ENCODE results near the gene LRRC8A. TPM values are rescaled to one million over a fixed set of nuclear protein-coding genes. Genes with fewer than 3 reads are reported as not detected.

LRRC8A gene
- total RNA-seq, 2 experiments from 2014 or later: 13.1 to 13.2 TPM

DNA sequence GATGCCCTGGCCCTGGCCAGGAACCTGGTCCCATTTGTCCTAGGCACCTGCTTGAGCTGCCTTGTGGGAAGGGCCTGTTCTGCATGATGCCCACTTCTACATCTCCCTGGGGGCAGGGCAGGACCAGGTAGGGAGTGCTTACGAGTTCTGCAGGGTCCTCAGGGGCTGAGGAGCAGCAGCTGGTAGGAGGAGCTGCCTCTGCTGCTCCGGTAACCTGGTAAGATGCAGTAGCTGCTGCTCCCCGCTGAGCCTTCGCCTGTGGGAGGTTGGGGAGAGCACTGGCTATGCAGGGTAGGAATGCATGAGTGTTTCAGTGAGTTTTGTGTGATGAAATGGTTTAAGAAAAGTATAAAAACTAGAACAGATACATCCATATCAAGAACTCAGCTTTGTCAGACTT, 13.6 kb downstream of the LRRC8A start:
- Mint-ChIP-seq H3K27ac (no peak overlapping the region), H3K27me3 (ENCODE audit: low read depth) (no peaks in the 10 kb centered on the region), H3K36me3 (ENCODE audit: low read depth) (peaks cover 11% of the 10 kb centered on the region), H3K9me3 (no peaks in the 10 kb centered on the region), H3K4me3 (no peak overlapping the region), H3K4me1 (ENCODE audit: low read depth) (peaks cover 72% of the 10 kb centered on the region)
- intact Hi-C loops (cut with micrococcal nuclease): no loop called here
- DNase-seq: no peak
- CTCF ChIA-PET: interaction anchor here (0.6 to 0.8 kb wide), 2 partner anchors 15 to 33 kb away, joined by 3 read pairs; no protein-coding TSS in a partner anchor

DNA sequence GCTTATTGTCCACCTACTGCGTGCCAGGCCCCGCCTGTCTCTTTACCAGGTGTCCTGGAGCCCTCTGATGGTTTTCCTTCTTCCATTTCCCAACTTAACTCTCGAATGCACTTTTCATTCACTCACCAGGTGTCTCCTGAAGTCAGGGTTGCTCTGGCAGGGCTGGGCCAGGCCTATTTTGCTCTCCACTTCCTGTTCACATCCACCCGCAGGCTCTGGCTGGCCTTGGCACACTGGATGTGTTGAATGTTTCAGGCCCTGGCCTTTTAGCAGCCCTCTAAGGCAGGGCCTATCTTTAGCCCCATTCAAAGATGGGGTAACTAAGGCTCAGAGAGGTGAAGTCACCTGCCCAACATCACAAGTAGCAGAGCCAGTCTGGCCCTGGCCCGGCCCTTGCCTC, 16.4 kb downstream of the LRRC8A start:
- intact Hi-C loops (cut with micrococcal nuclease): no loop called here
- CTCF ChIA-PET: interaction anchor here (0.7 to 1.3 kb wide), 2 partner anchors 29 to 33 kb away, joined by 3 to 4 read pairs; no protein-coding TSS in a partner anchor
- no peak overlapping the region for H3K4me3 Mint-ChIP-seq

DNA sequence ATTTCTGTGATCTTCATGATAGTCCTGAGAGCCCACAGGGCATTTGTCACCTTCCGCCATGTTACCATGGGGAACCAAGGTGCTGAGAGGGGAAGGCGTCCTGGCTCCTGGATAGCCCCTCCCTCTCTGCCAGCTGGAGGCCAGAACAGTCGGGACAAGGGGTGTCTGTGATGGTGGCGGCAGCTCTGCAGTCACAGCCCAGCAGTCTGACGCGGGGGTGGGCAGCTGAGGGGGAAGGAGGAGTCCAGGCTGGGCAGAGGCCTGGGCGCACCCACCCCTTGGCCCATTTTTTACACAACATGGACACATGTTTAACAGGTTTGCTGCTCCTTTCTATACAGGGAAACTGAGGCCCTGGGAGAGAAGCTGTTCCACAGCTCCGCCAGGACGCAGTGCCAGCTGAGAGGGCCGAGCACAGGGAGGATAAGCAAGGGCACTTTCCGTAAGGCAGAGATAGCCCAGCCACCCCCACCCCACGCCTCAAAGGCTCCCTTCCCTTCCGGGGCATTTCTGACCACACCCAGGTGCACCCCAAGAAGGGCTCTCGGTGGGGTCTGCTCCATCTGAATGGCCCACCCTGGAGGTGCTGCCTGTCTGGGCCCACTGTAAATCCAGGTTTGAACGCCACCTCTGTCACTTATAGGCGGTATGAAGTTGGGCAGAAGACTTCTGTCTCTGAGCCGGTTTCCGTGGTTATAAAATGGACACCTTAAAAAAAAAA, 17.1 kb downstream of the LRRC8A start:
- CTCF ChIA-PET: interaction anchor here (1.3 kb wide), 1 partner anchor 28 kb away, joined by 3 read pairs; no protein-coding TSS in a partner anchor
- Mint-ChIP-seq H3K4me1 (ENCODE audit: low read depth) (peaks cover 85% of the 10 kb centered on the region), H3K9me3 (no peaks in the 10 kb centered on the region), H3K36me3 (ENCODE audit: low read depth) (peaks cover 9% of the 10 kb centered on the region), H3K4me3 (no peak overlapping the region), H3K27ac (peak overlapping the region; percentile 90), H3K27me3 (ENCODE audit: low read depth) (no peaks in the 10 kb centered on the region)
- intact Hi-C loops (cut with micrococcal nuclease): no loop called here
- no peak for DNase-seq

More for the DNA sequence above, 16.4 kb downstream of the LRRC8A start:
- DNase-seq: no peak
- no peaks in the 10 kb centered on the region for H3K9me3 Mint-ChIP-seq
- H3K36me3 Mint-ChIP-seq (ENCODE audit: low read depth): peaks cover 10% of the 10 kb centered on the region
- H3K27me3 Mint-ChIP-seq (ENCODE audit: low read depth): no peaks in the 10 kb centered on the region
- peaks cover 82% of the 10 kb centered on the region for H3K4me1 Mint-ChIP-seq (ENCODE audit: low read depth)
- H3K27ac Mint-ChIP-seq: peak overlapping the region; percentile 90

DNA sequence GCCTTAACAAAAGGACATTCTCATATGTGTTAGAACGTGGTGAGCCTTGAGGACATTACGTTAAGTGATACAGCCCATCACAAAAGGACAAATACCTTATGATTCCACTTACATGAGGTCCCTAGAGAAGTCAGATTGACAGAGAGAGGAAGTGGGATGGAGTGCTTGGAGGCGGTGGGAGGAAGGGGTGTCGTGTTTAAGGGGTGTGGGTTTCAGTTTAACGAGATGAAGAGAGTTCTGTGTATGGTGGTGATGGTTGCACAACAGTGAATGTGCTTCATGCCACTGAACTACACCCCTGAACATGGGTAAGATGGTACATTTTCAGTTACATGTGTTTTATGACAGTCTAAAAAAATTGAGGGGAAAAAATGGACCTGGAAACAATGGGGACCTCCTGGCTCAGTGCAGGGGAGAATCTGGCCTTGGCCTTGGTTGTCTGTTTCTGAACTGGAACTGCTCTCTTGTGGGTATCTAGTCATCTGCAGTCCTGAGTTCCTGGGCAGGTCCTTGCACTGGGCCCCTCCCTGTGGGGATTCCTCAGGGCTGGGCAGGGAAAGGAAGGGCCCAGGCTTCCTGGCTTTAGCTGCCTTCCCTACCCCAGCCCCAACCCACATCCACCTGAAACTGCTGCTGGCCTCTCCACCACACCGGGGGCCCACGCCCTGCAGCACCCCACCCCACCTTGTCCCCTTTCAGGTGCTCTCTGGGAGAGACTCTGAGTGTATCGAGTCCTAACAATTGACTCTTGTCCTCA, 17.8 kb downstream of the LRRC8A start:
- peaks cover 85% of the 10 kb centered on the region for H3K4me1 Mint-ChIP-seq (ENCODE audit: low read depth)
- H3K27me3 Mint-ChIP-seq (ENCODE audit: low read depth): no peaks in the 10 kb centered on the region
- peak overlapping the region; percentile 90 for H3K27ac Mint-ChIP-seq
- DNase-seq: peak; percentile 69
- intact Hi-C loops (cut with micrococcal nuclease): no loop called here
- H3K36me3 Mint-ChIP-seq (ENCODE audit: low read depth): peaks cover 8% of the 10 kb centered on the region
- no peaks in the 10 kb centered on the region for H3K9me3 Mint-ChIP-seq
- CTCF ChIA-PET: interaction anchor here (1.0 to 1.6 kb wide), 2 partner anchors 18 to 28 kb away, joined by 3 to 4 read pairs; partner anchors contain the start of genes KYAT1 and LRRC8A
- no peak overlapping the region for H3K4me3 Mint-ChIP-seq

DNA sequence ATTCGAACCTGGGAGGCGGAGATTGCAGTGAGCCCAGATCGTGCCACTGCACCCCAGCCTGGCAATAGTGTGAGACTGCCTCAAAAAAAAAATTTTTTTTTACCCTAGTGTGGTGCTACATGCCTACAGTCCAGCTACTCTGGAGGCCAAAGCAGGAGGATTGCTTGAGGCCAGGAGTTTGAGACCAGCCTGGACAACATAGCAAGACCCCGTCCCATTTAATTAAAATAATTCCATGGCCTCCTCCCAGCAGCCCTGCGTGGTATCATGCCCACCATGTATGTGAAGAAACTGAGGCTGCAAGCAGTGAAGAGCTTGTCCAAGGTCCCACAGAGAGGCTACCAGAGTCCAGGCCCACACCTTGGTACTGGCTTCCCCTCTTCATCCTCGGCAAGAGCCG, 19.4 kb downstream of the LRRC8A start:
- Mint-ChIP-seq H3K9me3 (no peaks in the 10 kb centered on the region), H3K36me3 (ENCODE audit: low read depth) (peaks cover 7% of the 10 kb centered on the region), H3K27ac (no peak overlapping the region), H3K4me3 (no peak overlapping the region), H3K4me1 (ENCODE audit: low read depth) (peaks cover 69% of the 10 kb centered on the region), H3K27me3 (ENCODE audit: low read depth) (no peaks in the 10 kb centered on the region)
- no peak for DNase-seq
- intact Hi-C loops (cut with micrococcal nuclease): no loop called here
- CTCF ChIA-PET: interaction anchor here (0.6 to 0.7 kb wide), 3 partner anchors 21 to 298 kb away, joined by 3 to 5 read pairs (median 5); no protein-coding TSS in a partner anchor

DNA sequence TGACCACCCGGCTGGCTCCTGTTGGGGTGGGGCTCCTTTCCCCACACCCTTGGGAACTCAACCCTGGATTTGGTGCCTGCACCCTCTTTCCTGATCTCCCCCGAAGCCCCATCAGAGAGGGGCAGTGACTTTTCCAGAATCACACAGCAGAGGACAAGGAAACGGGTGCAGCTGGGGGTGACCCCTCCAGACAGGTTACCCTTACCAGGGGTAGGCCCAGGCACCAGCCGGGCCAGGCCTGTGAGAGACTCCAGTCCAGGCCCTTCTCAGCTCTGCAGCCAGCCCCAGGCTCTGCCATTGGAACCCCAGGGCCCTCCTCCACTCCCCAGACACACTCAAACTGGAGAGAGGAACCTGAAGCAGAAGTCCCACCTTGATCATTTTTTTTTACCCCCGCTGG, 19.9 kb downstream of the LRRC8A start:
- Mint-ChIP-seq H3K9me3 (no peaks in the 10 kb centered on the region), H3K27me3 (ENCODE audit: low read depth) (no peaks in the 10 kb centered on the region), H3K27ac (peak overlapping the region; percentile 75), H3K4me1 (ENCODE audit: low read depth) (peaks cover 71% of the 10 kb centered on the region), H3K4me3 (no peak overlapping the region), H3K36me3 (ENCODE audit: low read depth) (peaks cover 7% of the 10 kb centered on the region)
- CTCF ChIA-PET: interaction anchor here (0.5 to 0.7 kb wide), 4 partner anchors 21 to 299 kb away, joined by 3 to 5 read pairs (median 4); no protein-coding TSS in a partner anchor
- no peak for DNase-seq
- intact Hi-C loops (cut with micrococcal nuclease): loop anchor here (1.0 kb wide), 2 partner anchors 20 to 39 kb away; partner anchors contain the start of gene LRRC8A

DNA sequence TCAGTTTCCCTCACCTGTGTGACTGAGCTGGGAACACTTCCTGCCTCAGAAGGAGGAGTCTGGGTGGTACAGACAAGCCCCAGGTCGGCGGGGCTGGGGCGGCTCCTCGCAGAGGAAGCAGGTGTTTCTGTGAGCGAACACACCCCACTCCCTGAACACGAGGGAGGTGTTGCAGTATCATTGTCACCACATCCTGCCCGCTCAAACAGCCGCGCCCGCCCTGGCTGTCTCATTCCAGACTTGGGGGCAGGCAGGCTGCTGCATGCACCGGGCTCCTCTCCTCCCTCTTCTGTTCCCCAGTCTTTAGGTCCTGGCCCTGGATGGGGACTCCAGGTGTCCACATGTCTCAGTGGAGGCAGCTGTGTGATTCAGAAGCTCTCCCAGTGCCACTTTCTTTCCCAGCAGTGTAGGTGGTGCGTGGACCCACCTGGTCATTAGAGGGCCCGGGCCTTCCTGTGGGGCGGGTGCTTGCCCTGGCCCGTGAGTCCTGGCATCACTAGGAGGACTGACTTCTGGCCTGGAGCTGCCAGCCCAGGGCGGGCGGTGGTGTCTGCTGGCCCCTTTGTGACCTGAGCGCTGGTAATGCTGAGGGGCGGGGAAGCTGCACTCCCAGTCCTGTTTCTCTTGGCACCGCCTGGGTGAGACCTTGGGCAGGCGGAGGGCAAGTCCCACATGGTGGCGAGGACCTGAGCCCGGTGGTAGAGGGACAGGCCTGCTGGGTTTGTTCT, 20.6 kb downstream of the LRRC8A start:
- CTCF ChIA-PET: interaction anchor here (0.5 to 1.0 kb wide), 3 partner anchors 12 to 43 kb away, joined by 3 read pairs; no protein-coding TSS in a partner anchor
- peak; percentile 95 for DNase-seq
- peaks cover 70% of the 10 kb centered on the region for H3K4me1 Mint-ChIP-seq (ENCODE audit: low read depth)
- no peaks in the 10 kb centered on the region for H3K9me3 Mint-ChIP-seq
- intact Hi-C loops (cut with micrococcal nuclease): loop anchor here (1.0 kb wide), 2 partner anchors 20 to 39 kb away; partner anchors contain the start of gene LRRC8A
- H3K27me3 Mint-ChIP-seq (ENCODE audit: low read depth): no peaks in the 10 kb centered on the region
- H3K4me3 Mint-ChIP-seq: peak overlapping the region; percentile 27
- H3K27ac Mint-ChIP-seq: peak overlapping the region; percentile 75
- peaks cover 8% of the 10 kb centered on the region for H3K36me3 Mint-ChIP-seq (ENCODE audit: low read depth)

DNA sequence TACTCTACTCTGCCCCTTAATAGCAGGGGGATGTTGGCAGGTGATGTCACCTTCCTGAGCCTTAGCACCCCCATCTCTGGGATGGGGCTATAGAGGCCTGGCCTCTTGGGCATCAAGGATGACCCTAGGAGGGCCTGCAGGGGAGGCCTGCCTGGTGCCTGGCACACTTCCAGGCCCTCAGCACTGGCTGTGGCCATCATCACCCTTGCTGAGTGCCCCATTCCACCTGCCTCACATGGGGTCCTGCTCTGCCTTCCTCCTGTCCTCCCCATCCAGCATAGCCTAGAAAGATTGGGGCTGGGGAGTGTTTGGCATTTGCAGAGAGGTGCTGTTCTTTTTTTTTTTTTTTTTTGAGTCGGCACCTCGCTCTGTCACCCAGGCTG, 21.1 kb downstream of the LRRC8A start:
- H3K4me3 Mint-ChIP-seq: no peak overlapping the region
- no peak for DNase-seq
- H3K36me3 Mint-ChIP-seq (ENCODE audit: low read depth): peaks cover 9% of the 10 kb centered on the region
- H3K9me3 Mint-ChIP-seq: no peaks in the 10 kb centered on the region
- H3K27ac Mint-ChIP-seq: peak overlapping the region; percentile 75
- intact Hi-C loops (cut with micrococcal nuclease): no loop called here
- no peaks in the 10 kb centered on the region for H3K27me3 Mint-ChIP-seq (ENCODE audit: low read depth)
- CTCF ChIA-PET: interaction anchor here (1.0 kb wide), 1 partner anchor 25 kb away, joined by 3 read pairs; no protein-coding TSS in a partner anchor
- peaks cover 68% of the 10 kb centered on the region for H3K4me1 Mint-ChIP-seq (ENCODE audit: low read depth)

DNA sequence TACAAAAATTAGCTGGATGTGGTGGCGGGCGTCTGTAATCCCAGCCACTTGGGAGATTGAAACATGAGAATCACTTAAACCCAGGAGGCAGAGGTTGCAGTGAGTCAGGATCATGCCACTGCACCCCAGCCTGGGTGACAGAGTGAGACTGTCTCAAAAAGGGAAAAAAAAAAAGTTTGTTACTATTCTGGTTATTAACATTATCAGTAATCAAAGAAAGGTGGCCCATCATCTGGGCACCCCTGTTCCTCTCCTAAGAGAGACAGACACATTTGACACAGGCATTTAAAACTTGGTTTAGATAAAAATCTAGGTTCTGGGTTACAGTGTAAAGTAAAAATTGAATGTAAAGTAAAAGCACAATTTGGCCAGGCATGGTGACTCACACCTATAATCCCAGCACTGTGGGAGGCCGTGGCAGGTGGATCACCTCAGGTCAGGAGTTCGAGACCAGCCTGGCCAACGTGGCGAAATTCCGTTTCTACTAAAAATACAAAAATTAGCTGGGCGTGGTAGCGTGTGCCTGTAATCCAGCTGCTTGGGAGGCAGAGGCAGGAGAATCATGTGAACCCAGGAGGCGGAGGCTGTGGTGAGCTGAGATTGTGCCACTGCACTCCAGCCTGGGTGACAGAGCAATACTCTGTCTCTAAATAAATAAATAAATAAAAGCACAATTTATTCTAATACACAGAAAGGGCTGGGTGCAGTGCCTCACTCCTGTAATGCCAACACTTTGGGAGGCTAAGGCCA, 22.1 kb downstream of the LRRC8A start:
- Mint-ChIP-seq H3K27me3 (ENCODE audit: low read depth) (no peaks in the 10 kb centered on the region), H3K4me3 (no peak overlapping the region), H3K9me3 (no peaks in the 10 kb centered on the region), H3K36me3 (ENCODE audit: low read depth) (peaks cover 7% of the 10 kb centered on the region), H3K27ac (peak overlapping the region; percentile 75), H3K4me1 (ENCODE audit: low read depth) (peaks cover 61% of the 10 kb centered on the region)
- CTCF ChIA-PET: no interaction called here
- intact Hi-C loops (cut with micrococcal nuclease): no loop called here
- peak; percentile 39 for DNase-seq

DNA sequence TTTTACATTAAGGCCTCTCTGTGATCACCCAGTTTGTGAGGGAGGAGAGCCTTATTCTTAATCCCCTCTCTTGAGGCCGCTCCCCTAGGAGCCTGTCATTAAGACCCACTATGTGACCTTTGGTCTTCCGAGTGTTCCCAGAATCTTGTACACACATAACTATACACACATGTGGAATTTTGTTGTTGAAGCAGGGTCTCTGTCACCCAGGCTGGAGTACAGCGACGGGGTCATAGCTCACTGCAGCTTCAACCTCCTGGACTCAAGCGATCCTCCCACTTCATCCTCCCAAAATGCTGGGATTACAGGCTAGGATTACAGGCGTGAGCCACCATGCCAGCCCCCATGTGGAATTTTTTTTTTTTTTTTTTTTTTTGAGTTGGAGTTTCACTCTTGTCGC, 24.0 kb downstream of the LRRC8A start:
- Mint-ChIP-seq H3K4me3 (no peak overlapping the region), H3K27ac (no peak overlapping the region), H3K9me3 (no peaks in the 10 kb centered on the region), H3K4me1 (ENCODE audit: low read depth) (peaks cover 50% of the 10 kb centered on the region), H3K36me3 (ENCODE audit: low read depth) (peaks cover 15% of the 10 kb centered on the region), H3K27me3 (ENCODE audit: low read depth) (no peaks in the 10 kb centered on the region)
- CTCF ChIA-PET: no interaction called here
- intact Hi-C loops (cut with micrococcal nuclease): no loop called here
- DNase-seq: no peak

DNA sequence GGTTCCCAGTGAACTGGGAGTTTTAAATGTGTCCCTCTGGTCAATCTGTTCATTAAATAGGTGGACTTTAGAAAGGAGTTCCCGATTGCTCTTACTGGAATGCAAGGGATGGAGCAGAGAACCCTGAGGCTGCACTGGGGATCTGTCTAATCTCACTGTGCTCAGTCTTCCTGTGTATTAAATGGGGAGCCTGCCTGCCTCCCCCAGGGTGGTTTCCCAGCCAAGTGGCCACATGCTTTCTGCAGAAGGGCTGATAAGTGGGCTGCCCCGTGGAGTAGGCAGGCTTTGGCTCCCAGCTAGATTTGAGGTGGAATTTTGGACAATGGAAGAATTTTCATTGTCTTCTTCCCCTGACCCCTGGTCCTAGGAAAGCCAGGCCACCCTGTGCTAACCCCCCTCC, 24.8 kb downstream of the LRRC8A start:
- Mint-ChIP-seq H3K4me1 (ENCODE audit: low read depth) (peaks cover 50% of the 10 kb centered on the region), H3K4me3 (no peak overlapping the region), H3K36me3 (ENCODE audit: low read depth) (peaks cover 15% of the 10 kb centered on the region), H3K27me3 (ENCODE audit: low read depth) (no peaks in the 10 kb centered on the region), H3K27ac (no peak overlapping the region), H3K9me3 (no peaks in the 10 kb centered on the region)
- CTCF ChIA-PET: no interaction called here
- intact Hi-C loops (cut with micrococcal nuclease): no loop called here
- no peak for DNase-seq
